Smooth muscle cell (in vitro differentiated cells): ENCODE measurements around the gene SCAPER. TPM values are rescaled to one million over a fixed set of nuclear protein-coding genes. Genes with fewer than 3 reads are reported as not detected.

Source experiments
- DNase-seq: peaks from one replicate; lab custom pipeline; 2025; ENCODE audit not compliant: unreplicated experiment; lab: John Stamatoyannopoulos, UW
- H2AFZ ChIP-seq: fragments of 200-600 bp; sonication (generic); 2 replicates; pipeline ENCODE4 v1.6.0; 2016; ENCODE audit warnings: antibody characterized with exemption, low read depth, mild to moderate bottlenecking
- H3F3A ChIP-seq: fragments of 200-600 bp; sonication (generic); 2 replicates; pipeline ENCODE4 v1.6.0; 2017; ENCODE audit warnings: antibody characterized with exemption, low read depth
- H3K27ac ChIP-seq: fragments of 200-600 bp; sonication (generic); 2 replicates; pipeline ENCODE4 v1.5.1; 2016; ENCODE audit warnings: low read depth, mild to moderate bottlenecking
- H3K27me3 ChIP-seq: fragments of 200-600 bp; sonication (generic); 2 replicates; pipeline ENCODE4 v1.6.1; 2016; ENCODE audit warnings: low read depth, mild to moderate bottlenecking
- H3K36me3 ChIP-seq: fragments of 200-600 bp; sonication (generic); 2 replicates; pipeline ENCODE4 v1.5.1; 2016; ENCODE audit warnings: low read depth
- H3K4me1 ChIP-seq: fragments of 200-600 bp; sonication (generic); 2 replicates; pipeline ENCODE4 v1.5.1; 2016; ENCODE audit warnings: low read depth
- H3K4me2 ChIP-seq: fragments of 200-600 bp; sonication (generic); 2 replicates; pipeline ENCODE4 v1.6.0; 2016; ENCODE audit warnings: mild to moderate bottlenecking
- H3K4me3 ChIP-seq: fragments of 200-600 bp; sonication (generic); 2 replicates; pipeline ENCODE4 v1.5.1; 2016; ENCODE audit warnings: mild to moderate bottlenecking
- H3K79me2 ChIP-seq: fragments of 200-600 bp; sonication (generic); 2 replicates; pipeline ENCODE4 v1.6.0; 2016; ENCODE audit warnings: low read depth, mild to moderate bottlenecking
- H3K9ac ChIP-seq: fragments of 200-600 bp; sonication (generic); 2 replicates; pipeline ENCODE4 v1.6.0; 2016; ENCODE audit warnings: low read depth
- H3K9me3 ChIP-seq: fragments of 200-600 bp; sonication (generic); replicated peaks from 2 replicates; pipeline ENCODE4 v1.5.1; 2016; ENCODE audit warnings: low read depth
- H4K20me1 ChIP-seq: fragments of 200-600 bp; sonication (generic); 2 replicates; pipeline ENCODE4 v1.6.0; 2016; ENCODE audit warnings: low read depth
- WGBS: methylation state at CpG from one replicate; pipeline ENCODE4 v1.1.7; 2016; ENCODE audit warnings: low lambda C conversion rate; 5-methylcytosine and 5-hydroxymethylcytosine counted together
- polyA plus RNA-seq: library from polyadenylated mRNA; unstranded; fragments of >200 nt; fragmentation: Nextera tagmentation; extraction: Ambion mirVana; gene quantifications from 2 replicates; pipeline ENCODE4 v1.2.1, GENCODE V29; 2016
- total RNA-seq: library from RNA; depleted of rRNA; stranded (reverse); fragments of >200 nt; gene quantifications from 2 replicates; pipeline ENCODE4 v1.2.3, GENCODE V29; 2014
- TF ChIP-seq, protein P1 (sequence below): fragments of 200-600 bp; sonication (generic); IDR thresholded peaks from 2 replicates; pipeline ENCODE4 v1.5.1; 2017; ENCODE audit warnings: borderline replicate concordance, mild to moderate bottlenecking, antibody characterized with exemption; ENCODE audit not compliant: insufficient read depth, poor library complexity, severe bottlenecking

Gene SCAPER
- total and polyA plus RNA-seq, 2 experiments from 2014 or later = 6.6 to 34.3 TPM

GRCh38 chr15:76353023-76353577, 552.0 kb downstream of the SCAPER start:
- Histone ChIP-seq H3K4me2 (no peak overlapping the region), H4K20me1 (no peaks in the 10 kb centered on the region), H3K9ac (no peak overlapping the region), H3K9me3 (no peaks in the 10 kb centered on the region), H3F3A (peaks cover 4% of the 10 kb centered on the region), H3K36me3 (no peaks in the 10 kb centered on the region), H3K27ac (no peak overlapping the region), H3K27me3 (peaks cover 66% of the 10 kb centered on the region), H3K4me3 (peak overlapping the region; percentile 7), H2AFZ (no peak overlapping the region), H3K79me2 (no peaks in the 10 kb centered on the region), H3K4me1 (no peaks in the 10 kb centered on the region)
- DNase-seq = no peak
- TF ChIP-seq, protein P1, sequence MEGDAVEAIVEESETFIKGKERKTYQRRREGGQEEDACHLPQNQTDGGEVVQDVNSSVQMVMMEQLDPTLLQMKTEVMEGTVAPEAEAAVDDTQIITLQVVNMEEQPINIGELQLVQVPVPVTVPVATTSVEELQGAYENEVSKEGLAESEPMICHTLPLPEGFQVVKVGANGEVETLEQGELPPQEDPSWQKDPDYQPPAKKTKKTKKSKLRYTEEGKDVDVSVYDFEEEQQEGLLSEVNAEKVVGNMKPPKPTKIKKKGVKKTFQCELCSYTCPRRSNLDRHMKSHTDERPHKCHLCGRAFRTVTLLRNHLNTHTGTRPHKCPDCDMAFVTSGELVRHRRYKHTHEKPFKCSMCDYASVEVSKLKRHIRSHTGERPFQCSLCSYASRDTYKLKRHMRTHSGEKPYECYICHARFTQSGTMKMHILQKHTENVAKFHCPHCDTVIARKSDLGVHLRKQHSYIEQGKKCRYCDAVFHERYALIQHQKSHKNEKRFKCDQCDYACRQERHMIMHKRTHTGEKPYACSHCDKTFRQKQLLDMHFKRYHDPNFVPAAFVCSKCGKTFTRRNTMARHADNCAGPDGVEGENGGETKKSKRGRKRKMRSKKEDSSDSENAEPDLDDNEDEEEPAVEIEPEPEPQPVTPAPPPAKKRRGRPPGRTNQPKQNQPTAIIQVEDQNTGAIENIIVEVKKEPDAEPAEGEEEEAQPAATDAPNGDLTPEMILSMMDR = no peak
- WGBS = 93% methylated on average over 1 of the region's 1 CpG

GRCh38 chr15:76349301-76350070, 555.7 kb downstream of the SCAPER start:
- H3K79me2 ChIP-seq = no peaks in the 10 kb centered on the region
- no peaks in the 10 kb centered on the region for H3K9me3 ChIP-seq
- TF ChIP-seq, protein P1 = no peak
- peaks cover 2% of the 10 kb centered on the region for H3F3A ChIP-seq
- H3K9ac ChIP-seq = no peak overlapping the region
- WGBS = 85% methylated on average over 1 of the region's 1 CpG
- DNase-seq = no peak
- peaks cover 93% of the 10 kb centered on the region for H3K27me3 ChIP-seq
- no peak overlapping the region for H3K4me3 ChIP-seq
- no peak overlapping the region for H2AFZ ChIP-seq
- no peak overlapping the region for H3K4me2 ChIP-seq
- peaks cover 6% of the 10 kb centered on the region for H4K20me1 ChIP-seq
- peaks cover 21% of the 10 kb centered on the region for H3K4me1 ChIP-seq
- no peaks in the 10 kb centered on the region for H3K36me3 ChIP-seq
- no peak overlapping the region for H3K27ac ChIP-seq

DNA sequence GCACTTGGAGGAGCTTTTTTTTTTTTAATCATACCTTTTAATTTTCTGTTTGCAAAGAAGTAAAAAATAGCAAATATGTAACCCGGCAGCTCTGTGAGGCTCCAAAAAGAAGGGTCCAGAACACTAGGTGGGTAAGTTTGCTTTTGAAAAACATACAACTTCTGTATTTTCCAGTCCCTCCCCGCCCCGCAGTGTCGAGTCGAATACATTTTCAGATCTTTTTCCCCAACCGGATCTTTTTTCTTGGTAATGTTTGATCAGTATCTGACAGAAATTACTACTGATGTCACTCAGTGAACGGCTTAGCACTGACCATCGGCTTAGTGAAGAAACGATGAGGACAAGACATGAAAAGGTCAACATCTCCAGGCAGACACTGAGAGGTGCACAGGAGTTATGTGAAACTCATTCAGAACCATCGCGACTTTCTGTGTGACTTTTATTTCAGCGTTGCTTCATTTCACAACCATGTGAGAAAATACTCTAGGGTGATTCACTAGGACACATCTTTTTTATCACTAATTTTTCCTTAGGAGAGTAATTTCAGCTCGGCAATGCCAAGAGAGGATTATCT, 557.6 kb downstream of the SCAPER start:
- Histone ChIP-seq H3K4me3 (peak overlapping the region; percentile 48), H3K4me2 (peak overlapping the region; percentile 85)

More for the DNA sequence above, 557.6 kb downstream of the SCAPER start:
- Histone ChIP-seq H3K79me2 (no peaks in the 10 kb centered on the region), H3K27me3 (peaks cover 97% of the 10 kb centered on the region), H3K27ac (no peak overlapping the region), H3F3A (no peaks in the 10 kb centered on the region), H3K36me3 (no peaks in the 10 kb centered on the region), H3K9ac (no peak overlapping the region), H3K9me3 (no peaks in the 10 kb centered on the region), H4K20me1 (peaks cover 6% of the 10 kb centered on the region), H2AFZ (no peak overlapping the region), H3K4me1 (peaks cover 25% of the 10 kb centered on the region)
- WGBS = 8% methylated on average over 13 of the region's 13 CpGs
- DNase-seq = no peak
- TF ChIP-seq, protein P1 = no peak
